ENCODE data around the gene FIBP. TPM values are rescaled to one million over a fixed set of nuclear protein-coding genes. Genes with fewer than 3 reads are reported as not detected.
A peak's percentile ranks its signal among the peaks of the same experiment; 100 is the strongest.

Gene FIBP
- total and polyA plus RNA-seq, 8 donors = 18.0 to 56.2 (median 25.5) TPM

DNA sequence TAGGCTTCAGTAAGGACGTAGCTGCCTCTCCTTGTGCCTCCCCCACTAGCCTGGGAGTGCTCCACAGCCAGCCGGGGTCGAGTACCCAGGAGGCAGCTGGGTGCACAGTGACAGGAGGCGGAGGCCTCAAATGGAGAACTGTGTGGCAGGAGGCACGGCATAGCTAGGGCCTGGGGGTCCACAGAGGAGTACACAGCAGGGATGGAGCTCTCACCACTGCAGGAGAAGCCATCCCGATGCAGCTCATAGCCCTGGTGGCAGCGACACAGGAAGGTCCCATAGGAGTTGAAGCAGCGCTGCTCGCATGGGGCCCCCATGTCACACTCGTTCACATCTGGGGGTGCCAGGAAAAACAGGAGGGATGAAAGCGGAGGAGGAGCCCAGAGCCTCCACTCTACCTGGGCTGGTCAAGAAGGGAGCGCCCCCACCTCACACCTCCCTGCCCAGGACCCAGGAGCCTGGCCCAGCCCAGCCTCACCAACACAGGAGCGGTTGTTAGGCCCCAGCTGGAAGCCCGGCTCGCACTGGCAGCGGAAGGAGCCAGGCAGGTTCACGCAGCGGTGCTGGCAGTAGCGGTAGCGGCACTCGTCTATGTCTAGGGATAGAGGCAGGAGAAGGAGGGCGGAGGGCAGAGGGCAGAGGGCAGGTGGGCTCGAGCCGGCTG, 18.5 kb downstream of the FIBP start:
- no peaks in the 10 kb centered on the region for H3K9me3 ChIP-seq
- DNase-seq (peak in 1 of 6 donors; percentile 69), ATAC-seq (no peak), FAIRE-seq (no peak)
- H3K27ac ChIP-seq = no peak overlapping the region
- WGBS, 2 donors = 76 to 85% methylated on average over 22 to 24 of the region's 24 CpGs
- intact Hi-C loops (cut with DNase I) = no loop called here
- H3K4me1 ChIP-seq = no peaks in the 10 kb centered on the region
- H3K27me3 ChIP-seq = no peaks in the 10 kb centered on the region
- peaks cover 0 to 15% (median 2%) of the 10 kb centered on the region in 3 donors for H3K36me3 ChIP-seq
- no peak overlapping the region for H3K4me3 ChIP-seq
- TF ChIP-seq, protein P1, sequence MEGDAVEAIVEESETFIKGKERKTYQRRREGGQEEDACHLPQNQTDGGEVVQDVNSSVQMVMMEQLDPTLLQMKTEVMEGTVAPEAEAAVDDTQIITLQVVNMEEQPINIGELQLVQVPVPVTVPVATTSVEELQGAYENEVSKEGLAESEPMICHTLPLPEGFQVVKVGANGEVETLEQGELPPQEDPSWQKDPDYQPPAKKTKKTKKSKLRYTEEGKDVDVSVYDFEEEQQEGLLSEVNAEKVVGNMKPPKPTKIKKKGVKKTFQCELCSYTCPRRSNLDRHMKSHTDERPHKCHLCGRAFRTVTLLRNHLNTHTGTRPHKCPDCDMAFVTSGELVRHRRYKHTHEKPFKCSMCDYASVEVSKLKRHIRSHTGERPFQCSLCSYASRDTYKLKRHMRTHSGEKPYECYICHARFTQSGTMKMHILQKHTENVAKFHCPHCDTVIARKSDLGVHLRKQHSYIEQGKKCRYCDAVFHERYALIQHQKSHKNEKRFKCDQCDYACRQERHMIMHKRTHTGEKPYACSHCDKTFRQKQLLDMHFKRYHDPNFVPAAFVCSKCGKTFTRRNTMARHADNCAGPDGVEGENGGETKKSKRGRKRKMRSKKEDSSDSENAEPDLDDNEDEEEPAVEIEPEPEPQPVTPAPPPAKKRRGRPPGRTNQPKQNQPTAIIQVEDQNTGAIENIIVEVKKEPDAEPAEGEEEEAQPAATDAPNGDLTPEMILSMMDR (IDR thresholded peaks at IDR 0.05) = no peak

DNA sequence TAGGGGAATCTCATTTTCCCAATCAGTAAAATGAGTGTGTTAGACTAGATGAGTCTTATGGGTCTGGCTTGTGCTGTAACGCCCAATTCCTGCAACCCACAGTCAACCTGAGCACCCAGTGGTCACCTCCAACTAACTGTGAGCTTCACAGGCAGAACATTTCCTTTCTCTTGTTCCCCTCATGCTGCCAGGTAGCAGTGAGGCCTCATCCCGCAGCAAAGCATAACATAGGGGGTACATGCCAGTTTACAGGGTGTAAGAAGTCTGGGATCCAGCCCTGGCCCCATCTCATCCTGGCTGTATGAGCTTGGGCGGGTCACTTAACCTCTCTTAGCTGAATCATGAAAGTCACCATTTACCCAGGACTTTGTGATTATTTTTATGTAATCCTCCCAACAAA, 19.4 kb downstream of the FIBP start:
- TF ChIP-seq, protein P1 (IDR thresholded peaks at IDR 0.05) = no peak
- H3K9me3 ChIP-seq = no peaks in the 10 kb centered on the region
- FAIRE-seq = no peak
- H3K36me3 ChIP-seq = peaks cover 0 to 23% (median 9%) of the 10 kb centered on the region in 3 donors
- no peak overlapping the region for H3K4me3 ChIP-seq
- DNase-seq = no peak
- no peak overlapping the region for H3K27ac ChIP-seq
- intact Hi-C loops (cut with DNase I) = no loop called here
- H3K27me3 ChIP-seq = no peaks in the 10 kb centered on the region
- no peaks in the 10 kb centered on the region for H3K4me1 ChIP-seq
- no peak for ATAC-seq
- WGBS, 2 donors = 82 to 93% methylated on average over 3 of the region's 3 CpGs

DNA sequence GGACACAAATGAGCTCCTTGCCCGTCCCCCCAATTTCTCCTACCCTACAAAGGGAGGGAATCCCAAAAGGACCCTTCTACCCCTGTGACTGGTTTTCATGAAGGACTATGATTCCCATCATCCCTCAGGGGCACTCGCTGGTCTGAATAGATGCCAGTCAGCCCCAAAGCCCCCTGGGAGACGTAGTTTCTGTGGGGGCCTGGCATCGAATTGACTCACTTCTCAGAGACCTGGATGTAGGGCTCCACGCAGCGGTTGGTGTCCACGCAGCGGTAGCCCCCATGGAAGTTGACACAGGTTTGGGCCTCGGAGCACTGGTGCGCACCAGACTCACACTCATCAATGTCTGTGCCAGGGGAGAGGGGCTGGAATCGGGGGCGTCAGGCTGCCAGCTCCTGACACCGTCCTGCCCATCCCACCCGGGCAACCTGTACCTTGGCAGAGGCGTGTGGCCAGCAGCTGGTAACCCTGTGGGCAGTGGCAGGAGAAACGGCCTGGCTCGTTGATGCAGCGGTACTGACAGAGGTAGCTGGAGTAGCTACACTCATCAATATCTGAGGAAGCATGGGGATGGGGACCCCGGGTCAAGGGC, 20.1 kb downstream of the FIBP start:
- Histone ChIP-seq H3K4me1 (no peaks in the 10 kb centered on the region), H3K27me3 (no peaks in the 10 kb centered on the region), H3K27ac (no peak overlapping the region), H3K36me3 (peaks cover 0 to 27% (median 13%) of the 10 kb centered on the region in 3 donors), H3K9me3 (no peaks in the 10 kb centered on the region), H3K4me3 (no peak overlapping the region)
- 83 to 84% methylated on average over 19 of the region's 19 CpGs for WGBS, 2 donors
- DNase-seq (peak in 2 of 6 donors; percentile 33 to 70), ATAC-seq (peak in 2 of 4 donors; percentile 11 to 26), FAIRE-seq (no peak)
- TF ChIP-seq, protein P1 (IDR thresholded peaks at IDR 0.05) = no peak
- intact Hi-C loops (cut with DNase I) = no loop called here

DNA sequence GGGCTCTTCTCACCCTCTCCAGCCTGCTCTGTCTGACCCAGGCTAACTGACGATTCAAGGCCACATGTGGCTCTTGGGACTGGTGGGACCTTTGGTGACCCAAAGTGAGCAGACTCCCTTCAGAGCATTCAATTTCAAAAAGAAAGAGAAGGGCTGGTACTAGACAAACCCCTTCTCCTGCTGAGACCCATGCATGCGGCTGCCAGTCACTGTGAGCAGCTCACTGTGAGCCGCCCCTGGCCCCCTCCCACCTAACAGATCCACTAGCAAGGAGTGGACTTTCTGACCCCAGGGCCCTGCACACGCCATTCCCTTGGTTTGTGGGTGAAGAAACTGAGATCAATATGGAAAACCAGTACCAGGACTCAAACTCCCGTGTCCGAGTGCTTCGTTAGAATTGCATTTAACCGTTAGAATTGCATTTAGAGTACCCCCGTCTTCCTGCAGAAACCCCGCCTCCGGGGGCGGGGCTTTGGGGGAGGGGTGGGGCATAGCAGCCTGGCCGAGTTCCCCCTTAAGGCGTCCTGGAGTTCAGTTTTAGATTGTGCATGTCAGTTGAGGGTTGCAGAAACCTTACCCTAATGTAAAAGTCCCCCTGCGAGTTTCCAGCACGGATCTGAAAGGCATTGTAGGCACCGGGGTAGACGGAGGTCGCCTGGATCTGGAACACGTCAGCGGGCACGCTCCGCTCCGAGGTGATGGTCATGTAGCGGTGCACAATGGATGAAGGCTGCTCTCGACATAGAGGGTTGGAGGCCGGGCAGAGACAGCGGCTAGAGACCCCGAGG, 20.8 kb downstream of the FIBP start:
- Histone ChIP-seq H3K27me3 (no peaks in the 10 kb centered on the region), H3K27ac (no peak overlapping the region), H3K36me3 (peaks cover 0 to 27% (median 13%) of the 10 kb centered on the region in 3 donors), H3K9me3 (no peaks in the 10 kb centered on the region), H3K4me1 (no peaks in the 10 kb centered on the region), H3K4me3 (no peak overlapping the region)
- TF ChIP-seq, protein P1 (IDR thresholded peaks at IDR 0.05) = no peak
- intact Hi-C loops (cut with DNase I) = no loop called here
- no peak for FAIRE-seq
- 76 to 78% methylated on average over 29 of the region's 29 CpGs for WGBS, 2 donors
- ATAC-seq = no peak
- DNase-seq = peak in 1 of 6 donors; percentile 62
